SKM-1 (cell line): ENCODE results near the gene CEP350.
"Not testable (repeated sequence)": the region's sequence is repeated elsewhere in the genome, so short reads cannot be mapped to it uniquely, and the experiment has no call there.

ENCODE experiments used
- DNase-seq: peaks from one replicate; lab custom pipeline; 2025; ENCODE audit not compliant: unreplicated experiment; lab: John Stamatoyannopoulos, UW

The CEP350 gene

GRCh38 chr1:180112984-180113647, 158.5 kb downstream of the CEP350 start:
- no peak for DNase-seq

- no peak for DNase-seq
Observed at GRCh38 chr1:180114396-180114945, 159.9 kb downstream of the CEP350 start.

- no peak for DNase-seq
Observed at GRCh38 chr1:180116964-180117763, 162.6 kb downstream of the CEP350 start.

- DNase-seq = no peak
Observed at GRCh38 chr1:180117764-180118116, 163.1 kb downstream of the CEP350 start.

- DNase-seq = no peak
Observed at GRCh38 chr1:180119837-180120236, 165.2 kb downstream of the CEP350 start.

GRCh38 chr1:180123463-180123936, 168.9 kb downstream of the CEP350 start:
- no peak for DNase-seq

- DNase-seq = no peak
Observed at GRCh38 chr1:180130651-180131050, 176.0 kb downstream of the CEP350 start.

- peak; percentile 100 for DNase-seq
Observed at GRCh38 chr1:180131510-180131909, 176.9 kb downstream of the CEP350 start.

- DNase-seq = no peak
Observed at GRCh38 chr1:180133193-180133592, 178.6 kb downstream of the CEP350 start.

- not testable (repeated sequence) for DNase-seq
Observed at GRCh38 chr1:180133688-180134087, 179.1 kb downstream of the CEP350 start.

GRCh38 chr1:180135535-180135934, 180.9 kb downstream of the CEP350 start:
- DNase-seq = no peak

- DNase-seq = no peak
Observed at GRCh38 chr1:180136331-180136967, 181.8 kb downstream of the CEP350 start.

- no peak for DNase-seq
Observed at GRCh38 chr1:180136968-180137356, 182.4 kb downstream of the CEP350 start.

- no peak for DNase-seq
Observed at GRCh38 chr1:180137776-180138175, 183.2 kb downstream of the CEP350 start.

GRCh38 chr1:180141381-180141934, 186.8 kb downstream of the CEP350 start:
- DNase-seq = no peak

- DNase-seq = no peak
Observed at GRCh38 chr1:180143359-180143758, 188.7 kb downstream of the CEP350 start.

GRCh38 chr1:180144659-180145357, 190.2 kb downstream of the CEP350 start:
- no peak for DNase-seq

GRCh38 chr1:180145446-180145845, 190.8 kb downstream of the CEP350 start:
- DNase-seq = no peak

GRCh38 chr1:180150982-180151381, 196.4 kb downstream of the CEP350 start:
- DNase-seq = peak; percentile 77

- DNase-seq = no peak
Observed at GRCh38 chr1:180151508-180151907, 196.9 kb downstream of the CEP350 start.

GRCh38 chr1:180152588-180152987, 198.0 kb downstream of the CEP350 start:
- DNase-seq = no peak
